COR-L47 (cell line): Measurements from ENCODE around the gene TFB2M.

Source experiments
- DNase-seq: peaks from one replicate; lab custom pipeline; 2025; lab: John Stamatoyannopoulos, UW

TFB2M gene

DNA sequence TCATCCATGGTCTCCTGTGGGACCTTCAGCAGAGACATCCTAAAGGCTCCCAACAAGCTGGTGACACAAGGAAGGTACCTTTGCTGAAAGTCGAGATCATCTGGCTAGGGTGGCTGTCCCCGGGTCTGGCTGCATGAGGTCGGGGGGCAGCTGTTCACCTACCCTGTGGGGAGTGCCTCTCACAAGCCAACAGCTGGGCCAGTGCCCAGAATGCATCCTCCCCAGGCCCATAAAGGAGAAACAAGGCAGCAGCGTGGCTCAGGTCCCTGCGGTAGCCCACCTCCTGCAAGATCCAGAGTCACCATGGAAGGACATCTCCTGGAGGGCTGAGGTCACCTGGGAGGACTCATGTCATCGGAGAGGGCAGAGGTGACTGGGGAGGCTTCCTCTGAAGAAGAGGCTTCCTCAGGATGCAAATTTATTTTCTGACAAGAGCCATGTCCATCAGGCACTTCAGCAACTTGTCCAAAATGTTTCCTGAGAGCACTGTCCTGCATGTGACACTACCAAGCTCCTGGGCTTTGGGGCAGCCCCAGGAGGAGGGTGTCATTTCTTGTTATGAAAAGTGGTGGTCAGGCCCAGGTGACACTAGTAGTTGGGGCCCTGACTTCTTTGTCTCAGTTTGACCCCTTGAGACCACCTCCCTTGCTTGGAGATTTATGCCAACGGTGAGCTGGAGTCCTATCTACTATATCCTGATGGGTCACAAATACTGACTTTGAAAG, 52.3 kb downstream of the TFB2M start:
- DNase-seq, result no peak

GRCh38 chr1:246513041-246513440, 53.0 kb downstream of the TFB2M start:
- no peak for DNase-seq

GRCh38 chr1:246512635-246513034, 53.4 kb downstream of the TFB2M start:
- no peak for DNase-seq

DNA sequence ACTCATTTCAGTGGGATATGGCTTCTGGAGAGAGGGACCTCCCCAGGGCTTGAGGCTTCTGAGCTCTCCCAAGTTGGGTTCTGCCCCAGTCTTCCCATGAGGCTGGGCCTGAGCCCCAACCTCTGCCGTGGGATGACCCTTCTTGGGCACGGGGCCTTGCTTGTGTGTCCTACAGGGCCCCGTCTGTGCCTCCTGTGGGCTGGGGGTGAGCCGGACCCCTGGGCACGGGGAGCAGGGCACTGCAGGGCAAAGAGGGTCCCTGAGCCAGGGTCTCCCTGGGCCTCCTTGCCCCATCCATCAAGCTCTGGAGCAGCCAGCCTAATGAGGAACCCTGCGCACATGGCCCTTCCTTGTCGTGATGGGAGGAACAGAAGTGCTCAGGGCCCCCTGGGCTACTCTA, 53.8 kb downstream of the TFB2M start:
- no peak for DNase-seq

DNA sequence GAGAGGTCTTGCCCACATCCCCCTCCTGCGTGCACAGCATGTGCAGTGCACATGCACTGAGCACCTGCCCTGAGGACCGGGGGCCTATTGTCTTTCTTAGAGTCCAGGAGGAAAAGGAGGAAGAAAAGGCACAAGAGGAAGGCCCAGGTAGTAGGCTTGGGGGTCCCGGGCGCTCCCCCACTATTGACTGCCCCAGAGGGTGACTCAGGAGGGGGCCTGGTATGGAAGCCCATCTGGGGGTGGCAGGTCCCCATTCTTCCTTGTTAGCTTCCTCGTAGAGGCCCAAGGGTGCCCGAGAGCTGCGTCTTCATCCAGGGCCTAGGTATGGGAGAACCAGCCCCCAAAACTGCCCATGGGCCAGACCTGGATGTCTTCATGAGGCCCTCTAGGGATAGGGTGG, 54.9 kb downstream of the TFB2M start:
- DNase-seq, result no peak

- no peak for DNase-seq
Measured at GRCh38 chr1:246510147-246511030, 55.7 kb downstream of the TFB2M start.

- no peak for DNase-seq
Measured at GRCh38 chr1:246508897-246509688, 57.0 kb downstream of the TFB2M start.

DNA sequence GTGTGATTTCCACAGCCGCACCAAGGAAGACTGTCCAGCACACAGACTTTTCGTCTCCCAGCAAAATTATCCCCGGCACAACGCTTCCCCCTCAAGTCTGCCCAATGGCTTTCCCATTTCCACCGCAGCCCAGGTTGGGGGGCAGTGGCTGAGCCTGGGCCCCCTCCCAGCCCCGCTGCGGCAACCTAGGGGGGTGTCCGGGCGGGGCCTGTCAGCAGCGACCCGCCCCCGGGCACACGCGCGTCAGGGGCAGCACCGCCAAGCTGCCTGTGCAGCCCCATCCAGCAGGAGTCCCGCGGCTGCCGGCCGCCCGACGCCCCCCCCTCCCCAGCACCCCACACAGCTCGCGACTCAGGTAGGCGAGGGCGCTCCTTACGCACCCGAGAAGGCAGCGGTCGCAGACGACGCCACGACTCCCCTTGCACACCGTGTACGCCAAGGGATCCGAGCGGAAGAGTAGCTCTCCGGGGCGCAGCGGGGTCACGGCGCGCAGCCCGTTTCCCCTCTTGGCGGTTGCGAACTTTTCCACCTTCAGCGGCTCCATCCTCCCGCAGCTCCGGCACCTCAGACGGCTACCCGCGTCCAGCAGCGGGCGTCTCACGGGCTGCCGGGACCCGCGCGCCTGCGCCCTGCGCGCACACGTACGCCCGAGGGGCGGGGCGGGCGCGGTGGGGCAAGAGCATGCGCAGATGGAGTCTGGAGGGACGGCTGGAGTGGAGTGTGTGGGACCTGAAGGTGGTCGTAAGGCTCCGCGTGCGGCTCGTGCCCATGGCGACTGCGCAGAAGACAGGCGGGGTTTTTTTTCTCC, 59.2 kb downstream of the TFB2M start, which contains the start of gene SMYD3:
TSS of gene SMYD3 (minus strand) at position 606 of the 808 bp plus-strand sequence.
- peak; percentile 64 for DNase-seq

DNA sequence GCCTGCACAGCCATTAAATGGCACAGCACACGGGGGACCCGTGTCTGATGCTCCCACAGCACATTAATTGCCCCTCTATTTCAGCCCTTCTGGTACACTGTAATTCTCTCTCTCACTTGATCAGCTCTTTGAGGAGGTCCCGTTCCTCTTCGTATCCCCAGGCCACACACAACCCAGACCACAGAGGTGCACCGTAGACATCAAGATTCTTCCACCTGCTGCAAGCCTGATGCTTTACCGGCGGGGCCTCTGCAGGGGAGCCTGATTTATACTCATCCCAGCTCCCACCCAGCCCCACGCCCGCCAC, 59.7 kb downstream of the TFB2M start:
- no peak for DNase-seq

GRCh38 chr1:246503341-246503740, 62.7 kb downstream of the TFB2M start:
- no peak for DNase-seq

DNA sequence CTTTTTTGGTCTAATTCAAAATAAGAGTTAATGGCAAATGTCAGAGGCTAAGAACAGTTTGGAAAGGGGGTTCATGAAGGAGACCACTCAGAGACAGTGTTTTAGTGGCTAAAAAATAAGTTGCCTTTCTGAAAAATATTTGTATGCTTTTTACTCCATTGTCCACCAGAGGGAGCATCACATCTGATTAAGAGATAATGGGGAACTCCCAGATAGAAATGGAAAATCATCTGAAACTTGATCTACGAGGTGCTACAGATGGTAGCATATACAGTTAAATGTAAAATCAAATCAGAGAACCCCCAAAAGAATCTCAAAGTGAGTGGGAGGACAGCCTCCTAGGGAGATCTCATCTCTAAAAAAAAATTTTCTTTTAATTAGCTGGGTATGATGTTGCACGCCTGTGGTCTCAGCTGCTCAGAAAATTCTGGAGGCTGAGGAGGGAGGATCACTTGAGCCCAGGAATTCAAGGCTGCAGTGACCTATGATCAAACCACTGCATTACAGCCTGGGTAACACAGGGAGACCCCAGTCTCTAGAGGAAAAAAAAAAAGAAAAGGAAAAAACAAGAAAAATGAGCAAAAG, 68.6 kb downstream of the TFB2M start:
- DNase-seq, result peak; percentile 44

DNA sequence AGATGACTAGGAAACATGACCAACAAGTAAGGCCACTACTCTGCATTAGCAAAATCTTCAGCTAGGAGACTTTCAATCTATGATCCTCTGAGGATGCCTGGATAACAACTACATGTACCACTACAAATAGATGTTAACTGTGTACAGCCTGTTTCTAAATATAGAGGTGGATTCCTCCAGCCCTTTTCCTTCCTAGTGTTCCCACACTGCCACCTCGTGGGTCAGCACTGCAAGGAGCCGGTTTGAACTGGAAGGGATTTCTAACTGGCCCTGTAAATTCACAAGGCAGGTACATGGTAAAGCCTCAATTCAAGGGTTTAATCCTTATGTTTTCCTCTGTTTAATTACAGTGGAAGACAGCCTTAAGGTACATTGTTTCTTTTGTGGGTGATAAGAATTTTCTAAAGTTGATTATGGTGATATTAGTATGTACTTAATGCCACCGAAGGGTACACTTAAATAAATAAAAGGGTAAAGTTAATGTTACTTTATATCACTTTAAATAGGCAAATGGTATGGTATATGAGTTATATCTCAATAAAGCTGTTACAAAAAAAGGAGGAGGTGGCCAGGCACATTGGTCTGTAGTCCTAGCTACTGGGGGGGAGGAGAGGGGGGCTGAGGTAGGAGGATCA, 73.3 kb downstream of the TFB2M start:
- DNase-seq, result peak; percentile 62

- DNase-seq, result no peak
Measured at GRCh38 chr1:246491551-246492053, 74.5 kb downstream of the TFB2M start.
